Activated effector memory CD4-positive, alpha-beta T cell treated with anti-CD3 and anti-CD28 coated beads, Interleukin-2, amount 50 U/mL, for 16 hours (primary cell): ENCODE results near the gene TP53.
A peak's percentile ranks its signal among the peaks of the same experiment; 100 is the strongest.
"Not testable (repeated sequence)": the region's sequence is repeated elsewhere in the genome, so short reads cannot be mapped to it uniquely, and the experiment has no call there.

Source experiments
- DNase-seq: peaks from one replicate; pipeline ENCODE4 v3.0.0-alpha.2; 2020

Gene TP53

DNA sequence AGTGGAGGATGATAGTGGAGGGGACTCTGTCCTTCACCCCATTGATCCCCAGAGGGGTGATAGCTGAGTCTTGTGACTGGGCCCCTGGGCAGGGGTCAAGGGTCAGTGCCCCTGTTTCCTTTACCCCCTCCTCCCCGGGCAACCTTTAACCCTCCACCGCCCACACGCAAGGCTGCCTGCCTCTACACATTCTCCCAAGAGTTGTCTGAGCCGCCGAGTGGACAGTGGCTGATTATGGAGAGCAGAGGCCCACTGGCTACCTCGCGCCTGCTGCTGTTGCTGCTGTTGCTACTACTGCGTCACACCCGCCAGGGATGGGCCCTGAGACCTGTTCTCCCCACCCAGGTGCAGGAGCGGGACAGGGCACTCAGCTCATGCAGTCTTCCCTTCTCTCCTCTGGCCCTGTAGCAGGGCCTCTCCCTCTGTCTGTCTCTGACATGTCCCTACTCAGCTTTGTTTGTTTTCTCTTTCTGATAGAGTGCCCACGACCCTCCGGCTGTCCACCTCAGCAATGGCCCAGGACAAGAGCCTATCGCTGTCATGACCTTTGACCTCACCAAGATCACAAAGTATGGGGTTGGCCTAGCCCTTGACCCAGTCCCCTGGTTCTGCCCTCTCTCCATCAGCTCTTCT lies 57.2 kb downstream of the TP53 start, which contains the start of gene SHBG:
Gene SHBG, plus strand, starts transcription at position 197 of the 633 bp plus-strand sequence. Its CDS starts 38 bp downstream, at position 235.
- DNase-seq = no peak

DNA sequence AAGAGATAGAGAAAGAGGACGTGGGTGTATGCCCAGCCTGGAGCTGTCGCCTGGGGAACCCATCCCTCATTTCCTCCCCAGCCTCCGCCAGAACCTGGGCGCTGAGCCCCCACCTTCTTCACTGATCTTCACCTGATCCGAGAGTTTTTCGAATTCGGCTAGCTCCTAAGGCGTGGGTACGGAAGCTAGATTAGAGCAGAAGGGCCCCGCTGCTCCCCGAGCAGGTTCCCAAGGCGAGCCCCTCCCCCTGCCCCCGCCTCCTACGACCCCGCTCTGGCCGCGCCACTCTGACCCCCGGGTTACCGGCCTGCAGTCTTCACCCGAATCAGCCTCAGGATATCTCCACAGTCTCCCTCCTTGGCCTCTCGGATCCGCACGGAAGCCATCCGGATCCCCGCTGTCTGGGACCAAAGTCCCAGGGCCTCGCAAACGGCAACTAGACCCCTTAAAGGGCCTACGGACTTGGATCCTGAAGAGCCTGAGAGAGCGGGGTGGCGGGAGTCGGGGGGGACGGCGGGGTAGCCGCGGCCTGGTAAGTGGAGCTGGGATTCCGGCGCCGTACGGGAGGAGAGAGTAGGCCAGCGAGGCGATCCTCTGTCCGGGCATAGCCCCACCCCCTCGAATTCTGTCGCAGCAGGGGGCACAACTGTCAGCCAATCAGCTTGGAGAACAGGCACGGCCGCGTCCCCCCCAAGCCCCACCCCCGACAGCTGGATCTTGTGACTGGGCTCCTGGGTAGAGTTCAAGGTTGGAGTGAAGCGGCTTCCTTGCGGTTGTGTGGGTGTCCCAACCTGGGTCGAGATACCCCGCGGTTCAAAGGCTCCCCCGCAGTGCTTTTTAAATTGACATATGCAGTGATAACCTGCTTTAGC lies 59.8 kb downstream of the TP53 start, which contains the start of gene SAT2:
Gene SAT2, minus strand, starts transcription at position 572 of the 872 bp plus-strand sequence. Its CDS starts 186 bp downstream, at position 386.
- peak; percentile 93 for DNase-seq

DNA sequence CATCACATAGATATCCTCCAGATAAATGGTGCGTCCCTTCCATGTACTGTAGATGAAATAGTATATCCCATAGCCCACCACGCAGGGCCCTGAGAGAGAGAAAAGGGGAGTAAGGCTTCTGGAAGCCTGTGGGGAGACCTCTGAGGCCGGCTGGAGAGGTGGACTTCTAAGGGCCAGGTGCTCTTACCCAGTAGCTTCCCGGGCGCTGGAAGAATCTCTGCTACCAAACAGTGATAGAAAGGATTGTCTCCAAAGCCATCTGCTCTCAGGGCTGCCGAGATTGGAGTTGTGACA lies 60.4 kb downstream of the TP53 start:
- DNase-seq = no peak

DNA sequence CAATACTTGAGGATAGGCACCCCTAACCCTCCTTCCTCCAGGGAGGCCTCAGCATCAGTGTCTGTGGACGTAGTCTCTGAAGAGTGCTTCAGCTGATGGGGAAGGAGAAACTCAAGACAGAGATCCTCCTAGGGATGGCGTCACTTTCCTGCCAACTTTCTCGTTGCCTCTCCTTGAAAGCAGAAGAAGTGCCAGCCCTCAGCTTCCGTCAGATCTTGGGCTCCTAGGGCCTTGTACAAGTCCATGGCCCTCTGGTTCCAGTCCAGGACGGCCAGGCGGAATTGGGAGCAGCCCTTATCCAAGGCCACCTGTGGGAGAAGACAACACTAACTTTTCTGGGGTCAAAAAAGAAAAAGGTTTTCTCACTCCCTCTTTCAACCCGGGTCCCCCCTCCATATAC lies 61.0 kb downstream of the TP53 start:
- no peak for DNase-seq

DNA sequence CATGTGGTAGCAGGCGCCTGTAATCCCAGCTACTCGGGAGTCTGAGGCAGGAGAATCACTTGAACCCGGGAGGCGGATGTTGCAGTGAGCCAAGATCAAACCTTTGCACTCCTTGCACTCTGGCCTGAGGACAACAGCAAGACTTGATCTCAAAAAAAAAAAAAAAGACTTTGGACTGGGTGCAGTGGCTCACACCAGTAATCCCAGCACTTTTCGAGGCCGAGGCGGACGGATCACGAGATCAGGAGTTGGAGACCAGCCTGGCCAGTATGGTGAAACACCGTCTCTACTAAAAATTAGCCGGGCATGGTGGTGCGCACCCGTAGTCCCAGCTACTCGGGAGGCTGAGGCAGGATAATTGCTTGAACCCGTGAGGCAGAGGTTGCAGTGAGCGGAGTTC lies 61.5 kb downstream of the TP53 start:
- DNase-seq = not testable (repeated sequence)

DNA sequence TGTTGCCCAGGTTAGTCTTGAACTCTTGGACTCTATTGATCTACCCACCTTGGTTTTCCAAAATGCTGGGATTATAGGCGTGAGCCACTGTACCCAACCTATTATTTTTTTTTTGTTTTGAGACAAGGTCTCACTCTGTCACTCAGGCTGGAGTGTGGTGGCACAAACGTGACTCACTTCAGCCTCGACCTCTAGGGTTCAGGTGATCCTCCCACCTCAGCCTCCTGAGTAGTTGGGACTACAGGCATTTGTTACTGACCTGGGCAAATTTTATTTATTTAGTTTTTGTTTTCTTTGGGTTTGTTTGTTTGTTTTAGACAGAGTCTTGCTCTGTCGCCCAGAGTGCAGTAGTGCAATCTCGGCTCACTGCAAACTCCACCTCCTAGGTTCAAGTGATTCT lies 63.6 kb downstream of the TP53 start:
- DNase-seq = no peak

DNA sequence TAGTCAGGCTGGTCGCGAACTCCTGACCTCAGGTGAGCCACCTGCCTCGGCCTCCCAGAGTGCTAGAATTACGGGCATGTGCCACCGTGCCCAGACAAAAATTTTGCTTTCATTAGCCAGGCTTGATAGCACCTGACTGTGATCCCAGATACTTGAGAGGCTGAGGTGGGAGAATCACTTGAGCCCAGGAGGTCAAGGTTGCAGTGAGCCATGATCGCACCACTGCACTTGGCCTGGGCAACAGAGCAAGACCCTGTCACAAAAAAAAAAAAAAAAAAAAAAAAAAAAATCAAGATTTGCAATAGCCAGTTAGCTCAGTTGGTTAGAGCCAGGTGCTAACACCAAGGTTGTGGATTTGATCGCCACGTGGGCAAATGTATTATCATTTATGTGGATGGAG lies 66.5 kb downstream of the TP53 start:
- no peak for DNase-seq

DNA sequence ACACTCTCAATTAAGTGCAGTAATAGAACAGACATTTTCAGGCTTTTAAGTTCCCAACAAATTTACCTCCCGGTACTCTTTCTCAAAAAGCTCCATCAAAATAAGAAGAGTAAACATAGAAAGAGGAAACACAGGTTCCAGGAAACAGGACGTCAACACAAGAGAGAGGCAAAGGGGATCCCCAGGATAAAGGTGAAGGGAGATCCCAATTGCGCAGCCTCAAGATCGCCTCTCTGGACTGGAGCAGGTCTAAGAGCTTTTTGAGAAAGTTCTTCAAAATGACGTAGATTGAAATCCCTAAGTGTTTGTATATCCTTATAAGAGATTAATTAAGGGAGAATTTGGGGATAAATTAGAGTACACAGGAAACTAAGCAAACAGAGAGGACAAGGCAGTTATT lies 68.7 kb downstream of the TP53 start:
- no peak for DNase-seq
